ENCODE results near the gene LRRC74A.
"Not testable (repeated sequence)": the region's sequence is repeated elsewhere in the genome, so short reads cannot be mapped to it uniquely, and the experiment has no call there.

The LRRC74A gene

GRCh38 chr14:76884853-76885276, 58.7 kb downstream of the LRRC74A start:
- no peak for DNase-seq (ENCODE audit: low read depth, low spot score)

GRCh38 chr14:76887191-76887590, 61.0 kb downstream of the LRRC74A start:
- DNase-seq (ENCODE audit: low read depth, low spot score): no peak

- DNase-seq (ENCODE audit: low read depth, low spot score): no peak
Observed at GRCh38 chr14:76891391-76891790, 65.2 kb downstream of the LRRC74A start.

DNA sequence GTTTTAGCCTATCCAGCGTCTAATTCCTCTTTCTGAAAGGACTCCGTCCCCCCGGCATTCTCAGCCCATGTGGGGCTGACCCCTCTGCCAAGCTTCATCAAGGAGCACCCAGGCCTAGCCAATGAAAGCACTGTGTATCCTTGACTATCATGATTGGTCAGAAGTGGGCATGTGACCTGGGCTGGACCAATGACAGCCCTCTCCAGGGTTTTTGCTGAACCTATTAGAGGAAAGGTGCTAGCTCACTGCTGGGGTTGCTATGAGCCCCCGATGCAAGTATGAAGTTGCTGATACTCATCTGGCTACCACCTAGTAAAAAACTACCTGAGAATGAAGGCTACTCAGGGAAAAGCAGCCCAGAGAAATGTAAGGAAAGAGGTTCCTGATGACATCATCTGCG, 68.1 kb downstream of the LRRC74A start:
- no peak for DNase-seq (ENCODE audit: low read depth, low spot score)

DNA sequence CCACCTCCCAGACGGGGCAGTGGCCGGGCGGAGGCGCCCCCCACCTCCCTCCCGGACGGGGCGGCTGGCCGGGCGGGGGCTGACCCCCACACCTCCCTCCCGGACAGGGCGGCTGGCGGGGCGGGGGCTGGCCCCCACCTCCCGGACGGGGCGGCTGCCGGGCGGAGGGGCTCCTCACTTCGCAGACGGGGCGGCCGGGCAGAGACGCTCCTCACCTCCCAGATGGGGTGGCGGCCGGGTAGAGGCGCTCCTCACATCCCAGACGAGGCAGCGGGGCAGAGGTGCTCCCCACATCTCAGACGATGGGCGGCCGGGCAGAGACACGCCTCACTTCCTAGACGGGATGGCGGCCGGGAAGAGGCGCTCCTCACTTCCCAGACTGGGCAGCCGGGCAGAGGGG, 71.8 kb downstream of the LRRC74A start:
- DNase-seq (ENCODE audit: low read depth, low spot score): not testable (repeated sequence)

- DNase-seq (ENCODE audit: low read depth, low spot score): no peak
Observed at GRCh38 chr14:76900682-76901081, 74.5 kb downstream of the LRRC74A start.

DNA sequence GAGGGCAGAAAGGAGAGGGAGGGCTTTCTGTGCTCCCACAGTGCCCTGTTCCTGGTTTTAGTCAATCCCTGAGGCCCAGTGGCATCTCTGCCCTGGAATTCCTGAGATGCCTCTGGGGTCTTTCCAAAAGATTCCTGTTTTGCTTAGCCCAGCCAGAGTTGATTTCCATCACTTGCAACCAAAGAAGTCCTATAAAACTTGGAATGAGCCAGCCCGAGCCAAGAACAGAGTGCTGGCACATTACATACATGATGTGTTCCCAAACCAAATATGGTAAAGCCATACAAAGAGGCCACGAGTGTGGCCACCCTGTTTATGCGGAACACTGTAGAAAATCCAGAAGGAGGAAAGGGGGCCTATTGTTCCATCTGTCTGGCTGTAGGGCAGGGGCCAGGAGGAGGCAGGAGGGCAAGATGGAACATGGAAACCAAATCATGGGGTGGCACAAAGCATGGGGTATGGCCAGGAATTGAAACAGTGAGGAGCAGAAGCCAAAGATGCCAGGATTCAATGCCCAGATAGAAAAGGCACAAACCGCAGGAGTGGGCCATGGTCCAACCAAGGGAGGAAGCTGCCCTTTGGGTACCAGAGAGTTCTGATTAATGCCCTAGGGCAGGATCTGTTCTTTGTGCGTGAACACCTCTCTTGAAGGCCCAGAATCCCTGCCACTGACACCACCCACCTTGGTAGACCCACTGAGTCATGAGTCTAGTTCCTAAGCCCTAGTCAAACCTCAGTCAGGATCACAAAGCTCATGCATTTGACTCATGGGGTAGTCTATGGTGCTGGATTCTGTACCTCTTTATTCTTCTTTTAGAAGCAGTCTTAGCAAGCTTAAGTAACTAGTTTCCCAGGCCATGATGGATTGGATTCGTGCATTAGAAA, 75.2 kb downstream of the LRRC74A start:
- peak; percentile 88 for DNase-seq (ENCODE audit: low read depth, low spot score)

DNA sequence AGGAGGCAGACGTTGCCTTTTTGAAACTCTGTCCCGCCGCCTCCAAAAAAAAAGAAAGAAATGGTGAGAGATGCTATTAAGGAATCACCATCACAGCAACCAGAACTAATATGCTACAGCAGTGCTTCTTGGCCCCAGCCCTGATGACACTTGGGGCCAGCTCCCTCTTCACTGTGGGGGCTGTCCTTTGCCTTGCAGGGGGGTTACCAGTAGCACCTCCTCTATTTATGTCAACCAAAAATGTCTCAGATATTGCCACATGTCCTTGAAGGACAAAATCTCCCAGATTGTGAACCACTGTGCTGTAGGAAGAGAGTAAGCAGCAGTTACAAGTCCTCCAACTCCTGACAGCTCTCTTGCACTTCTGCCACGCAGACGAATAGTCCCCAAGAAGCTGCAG, 76.4 kb downstream of the LRRC74A start:
- no peak for DNase-seq (ENCODE audit: low read depth, low spot score)

GRCh38 chr14:76904100-76904739, 78.0 kb downstream of the LRRC74A start:
- DNase-seq (ENCODE audit: low read depth, low spot score): peak; percentile 67

GRCh38 chr14:76904740-76905569, 78.7 kb downstream of the LRRC74A start:
- peak; percentile 83 for DNase-seq (ENCODE audit: low read depth, low spot score)

DNA sequence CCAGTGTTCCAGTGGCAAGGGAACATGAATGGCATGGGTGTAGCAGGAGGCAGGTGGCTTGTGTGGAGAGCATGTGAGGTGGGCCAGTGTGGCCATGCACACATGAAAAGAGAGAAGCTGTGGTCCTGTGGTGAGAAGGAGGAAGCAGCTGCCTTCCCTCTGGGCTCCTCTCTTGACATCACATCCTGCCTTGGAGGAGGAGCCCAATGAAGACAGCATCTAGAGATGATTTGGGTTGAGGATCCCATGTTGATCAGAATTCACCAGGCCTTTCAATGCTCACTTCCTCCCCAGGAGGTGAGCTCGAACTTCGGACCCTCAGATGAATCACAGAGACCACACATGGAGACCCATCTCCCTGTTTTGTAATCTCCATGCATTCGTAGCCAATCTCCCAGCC, 82.6 kb downstream of the LRRC74A start:
- no peak for DNase-seq (ENCODE audit: low read depth, low spot score)

- DNase-seq (ENCODE audit: low read depth, low spot score): no peak
Observed at GRCh38 chr14:76909266-76909665, 83.1 kb downstream of the LRRC74A start.

DNA sequence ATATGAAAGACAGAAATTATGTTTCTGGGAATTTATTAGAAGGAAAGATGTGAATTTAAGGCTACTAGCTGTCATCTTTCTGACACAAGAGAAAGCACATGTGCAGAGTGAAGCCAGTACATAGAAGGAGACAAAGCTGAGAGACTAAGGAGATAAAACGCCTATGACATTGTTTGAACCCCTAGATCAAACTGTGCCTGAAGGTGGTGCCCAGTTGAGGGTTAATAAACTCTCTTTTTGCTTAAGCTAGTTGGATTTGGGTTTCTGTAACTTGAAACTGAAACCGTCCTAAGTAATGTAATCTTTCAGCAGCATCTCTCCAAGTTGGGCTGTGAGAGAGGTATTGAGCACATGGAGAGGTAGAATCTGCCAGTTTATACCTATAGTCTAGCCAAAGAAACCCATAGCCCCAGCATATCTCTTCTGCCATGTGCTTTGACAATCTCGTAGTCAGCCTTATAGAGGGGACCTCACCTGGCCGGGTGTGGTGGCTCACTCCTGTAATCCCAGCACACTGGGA, 84.2 kb downstream of the LRRC74A start:
- no peak for DNase-seq (ENCODE audit: low read depth, low spot score)

GRCh38 chr14:76911473-76911872, 85.3 kb downstream of the LRRC74A start:
- no peak for DNase-seq (ENCODE audit: low read depth, low spot score)

DNA sequence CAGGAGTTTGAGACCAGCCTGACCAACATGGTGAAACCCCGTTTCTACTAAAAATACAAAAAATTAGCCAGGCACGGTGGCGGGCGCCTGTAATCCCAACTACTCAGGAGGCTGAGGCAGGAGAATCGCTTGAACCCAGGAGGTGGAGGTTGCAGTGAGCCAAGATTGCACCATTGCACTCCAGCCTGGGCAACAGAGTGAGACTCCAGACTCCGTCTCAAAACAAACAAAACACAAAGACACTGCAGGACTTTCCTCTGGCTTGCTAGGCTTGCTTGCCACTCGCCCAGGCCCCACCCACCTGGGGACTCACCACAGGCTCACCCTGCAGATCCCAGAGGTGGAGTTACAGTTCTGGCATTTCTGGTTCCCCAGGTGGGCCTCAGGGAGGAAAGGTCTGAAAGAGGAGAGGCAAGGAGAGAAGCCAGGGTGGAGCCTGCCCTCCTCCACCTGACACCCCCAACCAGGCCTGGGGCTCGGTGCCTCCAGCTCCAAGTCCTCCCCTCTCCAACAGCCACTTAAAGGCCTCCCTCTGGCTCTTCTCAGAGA, 88.4 kb downstream of the LRRC74A start:
- not testable (repeated sequence) for DNase-seq (ENCODE audit: low read depth, low spot score)

GRCh38 chr14:76916040-76916715, 90.0 kb downstream of the LRRC74A start:
- DNase-seq (ENCODE audit: low read depth, low spot score): no peak

- peak; percentile 86 for DNase-seq (ENCODE audit: low read depth, low spot score)
Observed at GRCh38 chr14:76917158-76917596, 91.0 kb downstream of the LRRC74A start.

DNA sequence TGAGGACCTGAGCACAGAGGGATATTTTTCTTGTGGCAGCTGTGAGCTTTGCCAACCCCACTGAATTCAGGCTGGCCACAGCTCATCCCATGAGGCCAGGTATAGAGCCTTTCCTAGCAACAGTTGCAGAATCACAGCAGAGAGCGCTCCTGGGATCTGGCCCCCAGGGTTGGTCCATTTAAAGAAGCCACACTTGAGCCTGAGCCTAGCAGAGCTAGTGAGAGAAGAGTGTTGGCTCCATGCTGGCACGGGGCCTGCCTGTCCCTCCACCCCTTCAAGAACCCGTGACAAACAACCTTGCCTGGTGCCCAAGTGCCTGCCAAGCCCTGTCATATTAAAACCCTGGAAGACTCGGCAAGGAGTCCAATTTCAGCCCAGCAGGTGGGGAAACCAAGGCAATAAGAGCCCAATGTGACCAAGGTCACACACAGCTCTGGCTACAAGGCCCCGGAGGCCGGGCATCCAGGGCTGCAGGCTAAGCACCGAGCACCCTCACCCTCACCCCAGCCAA, 91.6 kb downstream of the LRRC74A start:
- peak; percentile 64 for DNase-seq (ENCODE audit: low read depth, low spot score)

GRCh38 chr14:76918256-76918781, 92.1 kb downstream of the LRRC74A start:
- peak; percentile 96 for DNase-seq (ENCODE audit: low read depth, low spot score)

GRCh38 chr14:76918782-76919394, 92.7 kb downstream of the LRRC74A start:
- peak; percentile 99 for DNase-seq (ENCODE audit: low read depth, low spot score)
